Astrocyte (in vitro differentiated cells and primary cell): ENCODE results near the gene KRT75.

Experiments
- CTCF ChIP-seq: IDR thresholded peaks from 2 replicates; pipeline ENCODE4 v1.5.1; 2011; ENCODE audit warnings: low read depth, mild to moderate bottlenecking, inconsistent platforms, low read length, moderate library complexity; ENCODE audit not compliant: insufficient read depth
- EZH2 ChIP-seq: IDR thresholded peaks from 2 replicates; pipeline ENCODE4 v1.6.1; 2012; ENCODE audit warnings: mild to moderate bottlenecking, low read length, inconsistent platforms; ENCODE audit not compliant: insufficient read depth

DNA sequence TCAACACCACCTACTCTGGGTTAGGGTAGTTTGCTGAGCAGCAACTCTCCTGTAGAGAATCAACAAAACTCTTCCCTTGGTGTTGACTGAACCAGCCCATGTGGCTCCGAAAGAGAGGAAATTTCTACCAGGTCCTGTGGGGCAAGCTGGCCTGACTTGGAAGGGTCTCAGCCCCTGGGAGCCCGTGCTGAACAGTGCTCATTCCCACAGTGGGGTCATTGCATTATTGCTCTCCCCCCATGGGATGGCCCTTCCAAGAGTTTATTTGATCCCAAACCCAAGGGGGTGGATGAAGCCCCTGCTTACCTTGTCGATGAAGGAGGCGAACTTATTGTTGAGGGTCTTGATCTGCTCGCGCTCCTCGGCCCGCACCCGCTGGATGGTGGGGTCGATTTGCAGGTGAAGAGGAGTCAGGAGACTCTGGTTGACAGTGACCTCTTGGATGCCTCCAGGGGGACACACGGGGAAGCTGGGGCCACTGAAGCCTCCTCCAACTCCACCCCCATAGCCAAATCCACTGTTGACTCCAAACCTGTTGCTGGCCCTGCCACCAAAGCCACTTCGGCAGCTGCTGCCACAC lies 580 bp downstream of the KRT75 start:
- TF ChIP-seq EZH2 (no peak), CTCF (no peak)
